Body of pancreas (tissue), 4 donors: ENCODE measurements around the gene TARP.

ENCODE experiments used
- POLR2A ChIP-seq, 3 donors: fragments of 450-650 bp; IDR thresholded peaks; one replicate each; pipeline ENCODE4 v1.6.1; 2016; ENCODE audit warnings: antibody characterized with exemption in 3 of 3, mild to moderate bottlenecking in 2 of 3
- TF ChIP-seq, protein P1 (sequence below), 7 experiments: fragments of 450-650 bp in 4 of 7; fragments of 200-600 bp in 3 of 7; sonication (generic) in 3 of 7; IDR thresholded peaks; one replicate each; pipeline ENCODE4 v1.5.1; 2016 to 2019; ENCODE audit warnings: antibody characterized with exemption in 7 of 7

DNA sequence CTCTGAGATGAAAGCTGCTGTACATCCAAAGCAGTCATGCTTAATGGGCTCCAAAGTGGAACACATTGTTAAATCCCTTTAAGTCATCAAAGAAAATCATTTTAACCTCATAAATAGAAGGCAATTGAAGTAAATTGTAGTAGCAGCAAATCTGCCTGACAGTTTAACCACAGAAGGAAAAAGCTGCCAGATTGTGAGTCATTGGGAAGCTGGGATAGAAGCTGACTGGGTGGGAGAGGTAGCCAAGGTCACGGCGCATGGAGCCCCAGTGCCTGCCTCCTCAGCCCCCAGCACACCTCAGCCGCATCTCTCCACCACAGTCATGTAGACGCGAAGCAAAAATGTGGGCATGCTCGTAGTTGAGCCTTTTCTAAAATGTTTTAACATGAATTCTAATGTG is 44.0 kb downstream of the TARP start:
- TF ChIP-seq, protein P1, sequence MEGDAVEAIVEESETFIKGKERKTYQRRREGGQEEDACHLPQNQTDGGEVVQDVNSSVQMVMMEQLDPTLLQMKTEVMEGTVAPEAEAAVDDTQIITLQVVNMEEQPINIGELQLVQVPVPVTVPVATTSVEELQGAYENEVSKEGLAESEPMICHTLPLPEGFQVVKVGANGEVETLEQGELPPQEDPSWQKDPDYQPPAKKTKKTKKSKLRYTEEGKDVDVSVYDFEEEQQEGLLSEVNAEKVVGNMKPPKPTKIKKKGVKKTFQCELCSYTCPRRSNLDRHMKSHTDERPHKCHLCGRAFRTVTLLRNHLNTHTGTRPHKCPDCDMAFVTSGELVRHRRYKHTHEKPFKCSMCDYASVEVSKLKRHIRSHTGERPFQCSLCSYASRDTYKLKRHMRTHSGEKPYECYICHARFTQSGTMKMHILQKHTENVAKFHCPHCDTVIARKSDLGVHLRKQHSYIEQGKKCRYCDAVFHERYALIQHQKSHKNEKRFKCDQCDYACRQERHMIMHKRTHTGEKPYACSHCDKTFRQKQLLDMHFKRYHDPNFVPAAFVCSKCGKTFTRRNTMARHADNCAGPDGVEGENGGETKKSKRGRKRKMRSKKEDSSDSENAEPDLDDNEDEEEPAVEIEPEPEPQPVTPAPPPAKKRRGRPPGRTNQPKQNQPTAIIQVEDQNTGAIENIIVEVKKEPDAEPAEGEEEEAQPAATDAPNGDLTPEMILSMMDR (IDR thresholded peaks at IDR 0.05): no peak
- no peak for TF ChIP-seq POLR2A (IDR thresholded peaks at IDR 0.05)
